HG02973 (cell line): Measurements from ENCODE around the gene CCDC51.

ENCODE experiments used
- ATAC-seq: cut with Tn5 transposase; IDR thresholded peaks from one replicate; pipeline ENCODE4 v1.9.1; 2021; ENCODE audit warnings: moderate library complexity; ENCODE audit not compliant: unreplicated experiment

The CCDC51 gene

DNA sequence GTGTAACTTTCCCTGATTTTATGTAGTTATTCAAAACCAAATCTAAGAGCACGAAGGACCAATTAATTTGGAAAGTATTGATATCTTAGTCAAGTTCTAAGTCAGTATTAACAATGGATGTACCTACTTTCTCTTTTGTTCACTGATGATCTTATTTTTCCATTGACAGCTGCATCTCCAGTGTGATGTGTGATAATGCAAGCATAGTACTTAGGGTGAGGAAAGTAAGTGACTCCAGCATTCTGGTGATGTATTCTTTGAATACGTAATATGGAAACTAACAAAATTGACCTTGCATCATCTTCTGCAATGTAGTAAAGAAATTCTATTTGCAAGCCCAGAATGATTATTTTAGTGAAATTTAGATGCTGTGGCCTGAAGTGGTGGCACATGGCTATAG is 45.5 kb downstream of the CCDC51 start:
- no peak for ATAC-seq

- no peak for ATAC-seq
These were observed 51.0 kb downstream of the CCDC51 start for GRCh38 chr3:48388966-48389365.

DNA sequence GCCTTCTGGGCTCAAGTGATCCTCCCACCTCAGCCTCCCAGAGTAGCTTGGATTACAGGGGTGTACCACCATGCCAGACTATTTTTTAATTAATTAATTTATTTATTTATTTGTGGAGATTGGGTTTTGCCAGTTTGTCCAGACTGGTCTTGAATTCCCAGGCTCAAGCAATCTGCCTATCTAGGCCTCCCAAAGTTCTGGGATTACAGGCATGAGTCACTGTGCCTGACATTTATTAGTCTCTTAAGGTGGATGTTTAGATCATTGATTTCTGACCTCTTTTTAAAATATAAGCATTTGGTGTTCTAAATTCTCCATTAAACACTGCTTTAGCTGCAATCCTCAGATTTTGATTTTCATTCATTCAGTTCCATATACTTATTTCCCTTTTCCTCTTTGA is 52.3 kb downstream of the CCDC51 start:
- no peak for ATAC-seq
